Stomach (tissue), 19 donors: ENCODE results near the gene RNF224. TPM values are rescaled to one million over a fixed set of nuclear protein-coding genes. Genes with fewer than 3 reads are reported as not detected.
A peak's percentile ranks its signal among the peaks of the same experiment; 100 is the strongest.

ENCODE experiments used
- DNase-seq, 2 donors: peaks; one replicate each; pipeline versions ENCODE4 v3.0.0 to v3.0.0-alpha.2; 2013 to 2019
- H3K27ac ChIP-seq, 5 donors: fragments of 200-600 bp in 4 of 5; sonication (generic) in 4 of 5; one replicate each; pipeline ENCODE4 v1.5.1; 2013 to 2019; ENCODE audit warnings: mild to moderate bottlenecking in 1 of 5, moderate library complexity in 1 of 5
- H3K27me3 ChIP-seq, 3 donors: fragments of 200-600 bp; sonication (generic); one replicate each; pipeline ENCODE4 v1.5.1; 2017 to 2019; ENCODE audit warnings: mixed run types in 1 of 3
- H3K36me3 ChIP-seq, 4 donors: fragments of 200-600 bp; sonication (generic); 1 replicate in 3 of 4; 2 replicates in 1 of 4; pipeline ENCODE4 v1.5.1; 2016 to 2019
- H3K4me1 ChIP-seq, 4 donors: fragments of 200-600 bp; sonication (generic); one replicate each; pipeline ENCODE4 v1.5.1; 2016 to 2019
- H3K4me3 ChIP-seq, 4 donors: fragments of 200-600 bp; sonication (generic) in 3 of 4; one replicate each; pipeline ENCODE4 v1.5.1; 2016 to 2019; ENCODE audit warnings: mild to moderate bottlenecking in 1 of 4
- H3K9me3 ChIP-seq, 4 donors: fragments of 200-600 bp; sonication (generic); one replicate each; pipeline ENCODE4 v1.5.1; 2016 to 2019
- EP300 ChIP-seq: sonication (generic); formaldehyde crosslinking; IDR thresholded peaks from one replicate; pipeline ENCODE4 v1.6.1; 2017; ENCODE audit warnings: antibody characterized with exemption
- POLR2A ChIP-seq, 4 donors: fragments of 450-650 bp; IDR thresholded peaks; one replicate each; pipeline ENCODE4 v1.6.1; 2016; ENCODE audit warnings: antibody characterized with exemption in 4 of 4, control low read depth in 2 of 4, mild to moderate bottlenecking in 1 of 4, moderate library complexity in 1 of 4
- POLR2AphosphoS5 ChIP-seq, 3 donors: sonication (generic); formaldehyde crosslinking; IDR thresholded peaks; one replicate each; pipeline ENCODE4 v1.6.1; 2016; ENCODE audit warnings: antibody characterized with exemption in 3 of 3
- WGBS, 5 donors: extraction: QIAGEN DNeasy Blood & Tissue Kit in 3 of 5; methylation state at CpG; one replicate each; pipeline versions ENCODE4 v1.1.5 to v1.1.7; 2013 to 2018; 5-methylcytosine and 5-hydroxymethylcytosine counted together
- intact Hi-C: fragments of 100-400 bp; cut with DNase I; formaldehyde crosslinking; loops from one replicate; pipeline ENCODE4 v1.15.1; 2023; ENCODE audit warnings: low total_unique reads
- long read RNA-seq, 10 donors: transcript quantifications; one replicate each; lab custom pipeline, GENCODE V29; 2026
- polyA plus RNA-seq, 3 donors: library from polyadenylated mRNA; stranded (reverse); fragments of 200-250 nt; gene quantifications; one replicate each; pipeline ENCODE4 v1.2.3, GENCODE V29; 2013
- total RNA-seq, 5 donors: library from RNA; depleted of rRNA; stranded (reverse); fragments of >200 nt; gene quantifications; one replicate each; pipeline versions ENCODE4 v1.1.0 to v1.2.3, GENCODE V29; 2014 to 2016
- TF ChIP-seq, protein P1 (sequence below), 7 experiments: fragments of 450-650 bp in 4 of 7; fragments of 200-600 bp in 3 of 7; sonication (generic) in 3 of 7; IDR thresholded peaks; one replicate each; pipeline ENCODE4 v1.5.1; 2016 to 2019; ENCODE audit warnings: antibody characterized with exemption in 7 of 7, control low read depth in 2 of 7, mild to moderate bottlenecking in 1 of 7
- donor health status: healthy with polysubstance abuse.
- donor health status: Bipolar disorder and iron deficiency.
- donor health status: healthy.

RNF224 gene
- total RNA-seq, result not detected
- polyA plus RNA-seq, result 1 to 10 TPM in 1 of 3 donors, not detected in 2; 1.0 TPM
- long read RNA-seq, donor 1, result 0 reads
- long read RNA-seq, donor 2, result 0 reads
- long read RNA-seq, donor 3, result 0 reads
- long read RNA-seq, donor 4, result 0 reads
- long read RNA-seq, donor 5, result 0 reads
- long read RNA-seq, donor 6, result 0 reads
- long read RNA-seq, donor 7, result 0 reads
- long read RNA-seq, donor 8, result 0 reads
- long read RNA-seq, donor 9, result 0 reads
- long read RNA-seq, donor 10, result 0 reads

DNA sequence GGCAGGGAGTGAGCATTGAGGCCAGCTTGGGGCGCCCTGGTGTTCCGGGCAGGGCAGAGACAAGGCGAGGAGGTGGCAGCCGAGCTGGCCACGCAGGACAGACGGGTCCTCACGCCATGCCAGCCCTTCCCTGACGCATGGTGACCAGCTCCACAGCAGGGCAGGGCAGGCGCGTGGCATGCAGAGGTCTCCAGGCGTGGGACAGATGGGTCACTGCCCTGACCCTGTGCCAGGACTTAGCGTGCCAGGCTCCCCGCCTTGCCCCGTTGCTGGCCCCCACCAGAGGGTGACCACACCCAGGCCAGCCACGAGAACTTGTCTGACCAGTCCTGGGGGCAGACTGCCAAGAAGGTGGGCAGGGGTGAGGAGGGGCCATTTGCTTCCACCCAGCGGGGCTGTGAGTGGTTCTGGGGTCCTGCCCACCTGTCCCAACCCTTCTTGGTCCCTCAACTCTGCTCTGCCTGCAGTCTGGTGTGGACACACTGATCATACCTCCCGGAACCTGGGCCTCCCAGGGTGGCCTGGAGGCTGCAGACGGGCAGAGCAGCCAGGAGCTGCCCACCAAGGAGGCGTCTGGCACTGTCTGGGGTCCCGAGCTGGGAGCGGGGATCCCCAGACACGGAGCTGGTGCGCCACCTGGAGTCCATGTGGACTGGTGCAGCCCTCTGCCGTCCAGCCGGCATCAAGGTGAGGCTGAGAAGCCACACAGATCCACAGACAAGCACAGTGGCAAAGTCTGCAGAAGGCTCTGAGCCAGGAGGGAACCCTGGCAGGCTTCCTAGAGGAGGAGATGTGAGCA lies at the start of gene RNF224:
Gene RNF224 (plus strand): TSS at position 449 of the 799 bp plus-strand sequence. CDS start 834 bp downstream, outside the sequence.
- 18 to 58% (median 21%) methylated on average over 7 to 25 of the region's 25 CpGs for WGBS, 5 donors
- intact Hi-C loops, result loop anchor here (5.0 kb wide), 1 partner anchor 110 kb away; no protein-coding TSS in a partner anchor
- TF ChIP-seq POLR2A (IDR thresholded peaks at IDR 0.05) (no peak), POLR2AphosphoS5 (IDR thresholded peaks at IDR 0.05) (peak; percentile 19 to 82 (median 74)), EP300 (no peak)
- TF ChIP-seq, protein P1, sequence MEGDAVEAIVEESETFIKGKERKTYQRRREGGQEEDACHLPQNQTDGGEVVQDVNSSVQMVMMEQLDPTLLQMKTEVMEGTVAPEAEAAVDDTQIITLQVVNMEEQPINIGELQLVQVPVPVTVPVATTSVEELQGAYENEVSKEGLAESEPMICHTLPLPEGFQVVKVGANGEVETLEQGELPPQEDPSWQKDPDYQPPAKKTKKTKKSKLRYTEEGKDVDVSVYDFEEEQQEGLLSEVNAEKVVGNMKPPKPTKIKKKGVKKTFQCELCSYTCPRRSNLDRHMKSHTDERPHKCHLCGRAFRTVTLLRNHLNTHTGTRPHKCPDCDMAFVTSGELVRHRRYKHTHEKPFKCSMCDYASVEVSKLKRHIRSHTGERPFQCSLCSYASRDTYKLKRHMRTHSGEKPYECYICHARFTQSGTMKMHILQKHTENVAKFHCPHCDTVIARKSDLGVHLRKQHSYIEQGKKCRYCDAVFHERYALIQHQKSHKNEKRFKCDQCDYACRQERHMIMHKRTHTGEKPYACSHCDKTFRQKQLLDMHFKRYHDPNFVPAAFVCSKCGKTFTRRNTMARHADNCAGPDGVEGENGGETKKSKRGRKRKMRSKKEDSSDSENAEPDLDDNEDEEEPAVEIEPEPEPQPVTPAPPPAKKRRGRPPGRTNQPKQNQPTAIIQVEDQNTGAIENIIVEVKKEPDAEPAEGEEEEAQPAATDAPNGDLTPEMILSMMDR (IDR thresholded peaks at IDR 0.05), result peak in 5 of 7 experiments; percentile 84 to 98 (median 91)
- no peaks in the 10 kb centered on the region for H3K36me3 ChIP-seq
- H3K27me3 ChIP-seq, result peaks cover 3 to 59% (median 40%) of the 10 kb centered on the region in 3 donors
- peak within 1 kb of the TSS; percentile 75 to 98 (median 81) for H3K27ac ChIP-seq
- peaks cover 31 to 63% (median 61%) of the 10 kb centered on the region in 4 donors for H3K4me1 ChIP-seq
- no peaks in the 10 kb centered on the region for H3K9me3 ChIP-seq
- peak within 1 kb of the TSS in 1 of 4 donors; percentile 22 for H3K4me3 ChIP-seq
- DNase-seq, result peak; percentile 93 to 97

DNA sequence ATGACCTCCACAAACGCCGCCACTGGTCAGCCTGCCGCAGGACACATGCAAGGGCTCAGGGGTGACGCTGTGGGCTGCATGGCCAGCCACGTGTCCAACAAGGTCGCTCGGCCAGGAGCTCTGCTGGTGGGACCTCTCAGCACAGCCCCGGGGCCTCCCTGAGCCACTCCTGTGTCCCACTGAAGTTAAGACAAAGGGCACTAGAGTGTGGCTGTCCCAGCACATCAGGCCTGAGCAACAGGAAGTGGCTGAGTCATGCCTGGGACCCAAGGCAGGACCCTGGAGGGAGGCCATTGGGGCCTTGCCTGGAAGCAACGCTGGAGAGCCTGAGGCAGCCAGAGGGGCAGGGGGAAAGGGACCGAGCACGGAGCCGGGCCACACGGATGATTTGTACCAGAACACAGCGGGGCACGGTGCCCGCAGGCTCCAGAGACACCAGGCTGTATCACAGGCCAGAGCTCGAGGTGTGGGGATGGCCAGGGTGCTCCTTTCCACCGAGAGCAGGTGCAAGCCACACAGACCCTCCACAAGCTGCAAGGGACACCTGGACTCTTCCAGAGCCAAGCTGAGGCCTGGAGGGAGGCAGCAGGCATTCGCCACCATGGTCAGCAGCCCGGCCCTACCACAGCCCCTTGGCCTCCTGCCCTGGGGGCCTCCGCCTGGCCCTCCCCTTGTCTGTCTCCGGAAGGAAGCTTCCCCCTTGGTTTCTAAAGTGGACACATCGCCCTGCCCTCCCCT lies 48.9 kb upstream of the RNF224 start:
- Histone ChIP-seq H3K27me3 (peaks cover 0 to 13% (median under 1%) of the 10 kb centered on the region in 3 donors), H3K36me3 (peaks cover 52 to 69% (median 60%) of the 10 kb centered on the region in 4 donors), H3K4me1 (peaks cover 10 to 30% (median 25%) of the 10 kb centered on the region in 4 donors), H3K9me3 (no peaks in the 10 kb centered on the region), H3K27ac (no peak overlapping the region), H3K4me3 (no peak overlapping the region)
- TF ChIP-seq EP300 (no peak), POLR2AphosphoS5 (IDR thresholded peaks at IDR 0.05) (no peak), POLR2A (IDR thresholded peaks at IDR 0.05) (no peak)
- TF ChIP-seq, protein P1 (IDR thresholded peaks at IDR 0.05), result no peak
- intact Hi-C loops, result no loop called here
- DNase-seq, result no peak
- WGBS, 5 donors, result 90 to 96% (median 91%) methylated on average over 15 to 23 of the region's 23 CpGs

DNA sequence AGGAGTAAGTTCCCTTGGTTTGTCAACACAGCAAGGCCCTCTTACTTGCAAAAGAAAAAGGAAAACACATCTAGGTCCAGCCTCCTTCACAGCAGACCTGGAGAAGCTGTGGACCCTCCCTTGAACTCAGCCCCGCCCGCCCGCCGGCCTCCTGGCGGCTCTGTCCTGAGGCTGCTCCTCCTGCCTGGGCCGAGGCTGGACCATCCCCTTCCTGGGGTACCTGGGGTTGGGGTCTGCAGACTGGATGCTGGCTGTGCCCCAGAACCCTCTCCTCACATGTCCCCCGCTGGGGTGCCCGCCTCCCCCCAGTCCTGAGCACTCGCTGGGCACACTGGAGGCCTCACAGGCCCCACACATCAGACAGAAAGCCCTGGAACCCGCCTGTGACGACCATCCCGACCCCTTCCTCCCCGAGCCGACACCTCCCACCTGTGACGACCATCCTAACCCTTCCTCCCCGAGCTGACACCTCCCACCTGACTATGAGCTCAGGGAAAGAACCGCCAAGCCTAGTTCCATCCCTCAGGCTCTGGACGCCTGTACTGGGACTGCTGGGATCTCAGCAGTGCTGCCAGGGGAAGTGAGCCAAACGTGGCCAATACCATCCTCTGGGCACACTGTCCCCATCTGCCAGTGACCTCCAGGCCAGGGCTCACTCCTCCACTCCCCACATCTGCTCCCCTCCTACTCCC lies 48.2 kb upstream of the RNF224 start:
- peaks cover 59 to 76% (median 67%) of the 10 kb centered on the region in 4 donors for H3K36me3 ChIP-seq
- peaks cover 0 to 6% (median 0%) of the 10 kb centered on the region in 3 donors for H3K27me3 ChIP-seq
- H3K4me3 ChIP-seq, result no peak overlapping the region
- no peaks in the 10 kb centered on the region for H3K9me3 ChIP-seq
- DNase-seq, result no peak
- WGBS, 5 donors, result 91 to 93% (median 92%) methylated on average over 17 to 19 of the region's 19 CpGs
- intact Hi-C loops, result no loop called here
- peaks cover 10 to 26% (median 18%) of the 10 kb centered on the region in 4 donors for H3K4me1 ChIP-seq
- TF ChIP-seq, protein P1 (IDR thresholded peaks at IDR 0.05), result no peak
- TF ChIP-seq POLR2A (IDR thresholded peaks at IDR 0.05), result no peak
- no peak for TF ChIP-seq EP300
- TF ChIP-seq POLR2AphosphoS5 (IDR thresholded peaks at IDR 0.05), result no peak
- H3K27ac ChIP-seq, result no peak overlapping the region
